HG02763 (cell line): ENCODE data around the gene WHAMM.

ENCODE experiments used
- ATAC-seq: cut with Tn5 transposase; IDR thresholded peaks from one replicate; pipeline ENCODE4 v1.9.1; 2021; ENCODE audit warnings: mild to moderate bottlenecking, moderate library complexity; ENCODE audit not compliant: unreplicated experiment

The WHAMM gene

GRCh38 chr15:82835391-82835917, 26.0 kb downstream of the WHAMM start:
- no peak for ATAC-seq

- ATAC-seq, result no peak
These were observed 28.8 kb downstream of the WHAMM start for GRCh38 chr15:82838096-82838735.

DNA sequence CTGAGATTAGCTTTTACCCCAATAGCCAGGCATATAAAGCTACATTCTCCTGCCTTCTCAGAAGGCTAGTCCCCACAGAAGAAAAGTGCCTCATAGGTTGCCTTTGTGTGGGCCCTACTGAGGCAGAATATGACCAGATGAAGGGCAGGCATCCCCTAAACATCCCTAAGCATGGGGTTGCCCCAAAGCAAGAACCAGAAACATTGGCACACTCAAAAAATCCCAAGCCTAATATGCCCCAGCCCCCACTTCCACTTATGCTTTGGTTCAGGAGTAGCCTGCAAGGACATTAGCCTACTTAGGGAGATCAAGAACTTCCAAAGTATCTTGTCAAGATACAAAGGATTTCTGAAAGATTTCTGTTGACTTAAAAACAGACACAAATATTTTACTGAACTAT, 29.7 kb downstream of the WHAMM start:
- ATAC-seq, result no peak

DNA sequence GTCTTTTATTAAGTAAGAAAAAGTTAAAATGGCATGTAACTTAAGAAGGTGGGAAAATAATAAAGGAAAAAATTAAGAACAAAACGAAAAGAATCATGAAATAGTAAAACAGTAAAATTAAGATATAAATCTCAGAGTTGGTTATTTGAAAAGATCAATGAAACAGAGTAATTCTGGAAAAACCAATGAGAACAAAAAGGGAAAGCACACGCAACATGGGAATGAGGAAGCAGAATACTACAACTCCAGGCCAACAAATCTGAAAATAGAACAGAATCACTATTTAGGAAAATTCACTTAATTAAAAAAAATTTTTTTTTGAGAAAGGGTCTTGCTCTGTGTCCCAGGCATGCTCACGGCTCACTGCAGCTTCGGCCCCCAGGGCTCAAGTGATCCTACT, 30.7 kb downstream of the WHAMM start:
- ATAC-seq, result no peak

DNA sequence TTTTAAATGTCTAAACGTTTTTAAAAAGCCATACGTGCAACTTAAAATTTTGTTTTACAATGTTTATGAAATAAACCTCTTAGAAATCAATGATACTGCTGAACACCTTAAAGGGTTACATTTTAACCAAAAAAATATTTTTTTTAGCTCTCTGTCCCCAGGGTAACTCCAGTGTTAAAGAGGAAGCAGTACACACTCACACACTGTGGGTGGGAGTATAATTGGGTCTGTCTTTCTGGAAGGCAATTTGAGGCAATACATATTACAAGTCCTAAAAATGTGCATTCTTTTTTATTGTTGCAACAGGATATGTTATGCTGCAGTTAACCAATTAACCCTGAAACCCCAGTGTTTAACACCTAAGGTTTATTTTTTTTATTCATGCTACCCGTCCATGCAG, 34.1 kb downstream of the WHAMM start:
- no peak for ATAC-seq

- no peak for ATAC-seq
These were observed 36.3 kb downstream of the WHAMM start for GRCh38 chr15:82845686-82846085.

- ATAC-seq, result no peak
These were observed 37.2 kb downstream of the WHAMM start for GRCh38 chr15:82846621-82847020.

DNA sequence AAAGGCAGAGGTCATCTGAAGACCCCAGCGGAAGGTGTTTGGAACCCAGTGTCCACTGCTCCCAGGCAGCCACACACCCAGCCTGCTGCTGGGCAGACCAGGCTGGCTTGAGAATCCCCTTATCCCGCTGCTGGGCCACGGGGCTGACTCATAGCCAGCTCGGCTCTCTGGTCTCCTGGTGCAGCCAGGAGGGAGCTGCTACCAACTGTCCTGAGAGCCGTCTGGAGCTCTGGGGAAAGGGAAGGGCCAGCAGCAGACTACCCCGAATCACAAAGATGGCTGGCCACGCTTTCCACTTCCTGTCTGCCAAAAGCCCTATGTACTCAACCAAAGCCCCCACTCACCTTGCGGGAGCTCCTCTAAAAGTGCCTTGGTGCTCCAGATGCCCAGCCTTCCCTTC, 38.3 kb downstream of the WHAMM start:
- ATAC-seq, result no peak

DNA sequence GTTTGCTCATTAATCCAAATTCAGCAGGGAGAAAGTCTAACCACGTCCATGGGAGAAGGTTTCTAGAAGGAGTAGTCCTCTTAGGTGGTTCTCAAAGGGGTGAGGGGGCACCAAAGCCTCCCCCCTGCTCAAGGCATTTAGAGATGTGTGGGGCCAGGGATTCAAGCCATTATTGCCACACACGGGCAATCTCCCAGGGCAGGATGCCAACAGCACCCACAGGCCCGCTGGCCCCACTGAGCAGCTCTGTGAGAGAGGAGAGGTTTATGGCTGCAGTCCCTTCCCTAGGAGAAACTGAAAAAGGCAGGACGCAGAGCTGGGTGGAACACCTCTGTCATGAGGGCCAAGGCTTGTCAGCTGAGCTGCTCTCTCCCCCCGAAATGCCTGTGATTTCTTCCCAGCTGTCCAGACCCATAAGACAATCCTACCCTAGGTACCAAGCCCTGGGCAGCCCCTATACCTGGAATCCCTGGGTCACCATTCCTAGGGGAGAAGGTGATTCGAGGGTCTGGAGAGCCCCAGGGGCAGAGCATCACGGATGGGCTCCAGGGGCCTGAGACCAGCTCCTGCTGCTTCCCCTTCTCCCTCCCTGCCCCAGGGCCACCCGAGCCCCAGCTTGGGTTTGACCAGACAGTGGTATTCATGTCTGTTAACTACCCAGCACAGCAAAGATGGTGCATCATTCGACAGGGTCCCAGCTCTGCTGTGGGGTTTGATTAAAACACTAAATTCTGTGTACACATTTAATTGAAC, 39.0 kb downstream of the WHAMM start:
- no peak for ATAC-seq

DNA sequence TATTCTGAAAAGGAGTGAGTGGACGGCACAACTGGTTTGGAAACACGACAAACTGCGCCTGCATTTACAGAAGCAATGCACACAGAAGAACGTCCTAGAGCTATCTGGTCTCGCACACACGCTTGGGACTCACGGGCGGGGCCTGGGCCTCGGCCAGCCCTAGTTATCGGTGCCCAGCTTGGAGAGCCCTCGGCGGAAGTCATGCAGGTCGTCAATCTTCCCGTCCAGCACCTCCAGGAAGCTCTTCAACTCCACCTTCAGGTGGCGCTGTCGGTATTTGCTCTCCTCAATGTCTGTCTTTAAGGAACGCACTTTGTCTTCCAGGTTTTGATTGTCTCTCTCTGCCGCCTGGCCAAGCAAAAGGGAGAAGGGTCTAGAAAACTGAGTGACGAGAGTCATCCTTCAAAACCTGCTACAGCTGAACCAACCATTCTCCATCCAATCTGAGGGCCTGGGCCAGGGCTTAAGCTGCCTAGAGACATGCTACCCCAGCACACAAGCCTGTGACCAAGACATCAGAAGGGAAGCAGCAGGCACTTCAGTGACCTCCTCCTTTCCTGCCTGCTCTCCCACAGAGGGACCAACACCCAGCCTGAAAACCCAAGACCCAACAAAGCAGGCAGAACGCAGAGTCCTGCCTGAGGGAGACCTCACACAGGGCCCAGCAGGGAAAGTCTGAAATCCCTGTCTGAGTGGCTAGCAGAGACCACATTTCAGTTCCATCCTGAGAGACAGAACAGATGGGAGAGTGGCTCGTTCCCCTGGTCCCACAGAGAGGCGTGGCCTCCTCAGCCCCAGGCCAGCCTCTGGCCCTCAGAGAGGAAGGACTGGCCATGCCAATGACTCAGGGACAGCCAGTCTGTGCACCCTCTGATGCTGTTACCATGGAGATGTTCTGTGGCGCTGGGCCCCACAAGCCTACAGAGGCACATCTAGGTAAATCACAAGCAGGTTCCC, 40.4 kb downstream of the WHAMM start:
- no peak for ATAC-seq

GRCh38 chr15:82850731-82851130, 41.3 kb downstream of the WHAMM start:
- no peak for ATAC-seq

- no peak for ATAC-seq
These were observed 42.0 kb downstream of the WHAMM start for GRCh38 chr15:82851306-82851850.

GRCh38 chr15:82851981-82852511, 42.6 kb downstream of the WHAMM start:
- no peak for ATAC-seq

GRCh38 chr15:82852941-82853561, 43.6 kb downstream of the WHAMM start:
- ATAC-seq, result no peak

GRCh38 chr15:82854554-82854953, 45.1 kb downstream of the WHAMM start:
- no peak for ATAC-seq

DNA sequence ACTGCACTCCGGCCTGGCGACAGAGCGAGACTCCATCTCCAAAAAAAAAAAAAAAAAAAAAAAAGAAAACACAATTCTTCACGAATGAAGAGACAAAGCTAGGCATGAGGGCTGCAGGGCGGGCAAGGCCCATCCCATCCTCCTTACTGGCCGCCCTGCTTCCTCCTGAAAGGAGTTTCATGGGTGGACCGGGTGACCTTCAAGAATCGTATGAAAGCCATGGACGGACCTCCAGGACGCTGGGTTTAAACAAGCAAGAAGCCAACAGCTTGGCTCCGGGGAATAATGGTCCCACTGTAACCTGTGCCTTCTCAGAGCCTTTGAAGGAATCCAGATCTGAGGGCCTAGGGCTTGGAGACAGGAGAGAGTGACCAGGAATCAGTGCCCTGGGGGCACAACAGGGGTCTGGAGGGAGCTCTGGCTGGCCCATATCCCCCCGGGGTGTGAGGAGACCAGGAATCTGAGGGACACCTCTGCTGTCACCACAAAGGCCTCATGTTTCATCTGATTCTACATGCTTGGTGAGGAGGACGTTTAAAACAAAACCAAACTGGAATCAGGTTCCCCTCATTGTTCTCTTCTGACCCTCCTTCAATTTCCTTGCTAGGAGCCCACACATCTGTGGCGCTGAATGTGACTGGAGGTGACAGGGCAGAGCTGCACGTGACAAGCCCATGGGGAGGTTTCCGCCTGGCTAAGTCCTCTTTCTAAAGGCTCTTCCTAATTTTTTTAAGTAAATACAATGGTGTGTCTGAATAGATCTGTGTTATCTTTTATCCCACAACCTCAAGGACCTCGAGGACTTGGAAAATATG, 46.1 kb downstream of the WHAMM start:
- no peak for ATAC-seq

GRCh38 chr15:82856397-82857170, 47.2 kb downstream of the WHAMM start:
- ATAC-seq, result no peak

DNA sequence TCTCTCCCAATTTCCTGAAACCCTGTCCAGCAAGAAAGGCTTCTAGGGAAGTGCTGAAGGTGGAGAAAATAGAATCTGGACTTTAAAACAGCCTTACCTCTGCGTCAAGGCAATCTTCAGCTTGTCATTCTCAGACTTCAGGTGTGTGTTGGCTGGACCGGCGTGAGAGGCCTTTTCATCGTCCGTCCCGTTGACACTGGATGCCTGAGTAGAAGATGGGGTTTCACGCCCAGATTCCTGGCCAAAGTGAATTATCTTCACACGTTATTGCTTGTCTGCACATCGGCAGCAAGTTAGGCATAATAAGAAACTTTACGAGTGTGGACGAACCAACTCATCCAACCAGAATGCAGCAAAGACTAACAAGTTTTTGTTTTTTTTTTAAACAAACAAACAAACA, 49.5 kb downstream of the WHAMM start:
- ATAC-seq, result no peak

GRCh38 chr15:82862886-82863285, 53.5 kb downstream of the WHAMM start:
- no peak for ATAC-seq
